CD14-positive monocyte (primary cell): ENCODE results near the gene GPR148. TPM values are rescaled to one million over a fixed set of nuclear protein-coding genes. Genes with fewer than 3 reads are reported as not detected.

Experiments
- DNase-seq, 3 donors: peaks; one replicate each; pipeline ENCODE4 v3.0.0-alpha.2; 2011 to 2022
- H2AFZ ChIP-seq: 2 replicates; pipeline ENCODE4 v1.6.0; 2012; ENCODE audit warnings: mild to moderate bottlenecking, low read depth, low read length, inconsistent platforms; ENCODE audit not compliant: insufficient read depth, poor library complexity, severe bottlenecking
- H3K27ac ChIP-seq, 2 donors: 1 replicate in 1 of 2; 2 replicates in 1 of 2; pipeline ENCODE4 v1.5.1; 2012 to 2013; ENCODE audit warnings: low read length in 2 of 2, control low read depth in 1 of 2, inconsistent platforms in 1 of 2, low read depth in 1 of 2, mild to moderate bottlenecking in 1 of 2
- H3K27me3 ChIP-seq, 2 donors: one replicate each; pipeline versions ENCODE4 v1.6.0 to v1.6.1; 2011 to 2013; ENCODE audit warnings: low read length in 2 of 2; ENCODE audit not compliant: control insufficient read depth in 2 of 2, insufficient read depth in 2 of 2
- H3K36me3 ChIP-seq, 2 donors: replicated peaks in 1 of 2; 1 replicate in 1 of 2; 2 replicates in 1 of 2; pipeline versions ENCODE4 v1.5.1 to v1.6.1; 2012 to 2013; ENCODE audit warnings: low read length in 2 of 2, control low read depth in 1 of 2, inconsistent platforms in 1 of 2, mild to moderate bottlenecking in 1 of 2; ENCODE audit not compliant: insufficient read depth in 2 of 2, control insufficient read depth in 1 of 2
- H3K4me1 ChIP-seq, 2 donors: 1 replicate in 1 of 2; 2 replicates in 1 of 2; pipeline versions ENCODE4 v1.5.1 to v1.6.1; 2012 to 2013; ENCODE audit warnings: low read length in 2 of 2, control low read depth in 1 of 2, inconsistent platforms in 1 of 2, mild to moderate bottlenecking in 1 of 2, moderate library complexity in 1 of 2; ENCODE audit not compliant: insufficient read depth in 2 of 2, control insufficient read depth in 1 of 2
- H3K4me2 ChIP-seq: replicated peaks from 2 replicates; pipeline ENCODE3; 2012; ENCODE audit warnings: low read length, moderate library complexity, mild to moderate bottlenecking; ENCODE audit not compliant: poor library complexity, severe bottlenecking; ENCODE audit errors: extremely low read depth
- H3K4me3 ChIP-seq, 3 experiments: fragments of 200-600 bp in 1 of 3; sonication (generic) in 1 of 3; replicated peaks in 1 of 3; 1 replicate in 2 of 3; 2 replicates in 1 of 3; pipeline ENCODE4 v1.5.1; 2011 to 2013; ENCODE audit warnings: low read length in 3 of 3, mild to moderate bottlenecking in 3 of 3, control low read depth in 2 of 3, low read depth in 2 of 3, inconsistent platforms in 1 of 3, moderate library complexity in 1 of 3
- H3K79me2 ChIP-seq: 2 replicates; pipeline ENCODE4 v1.6.0; 2012; ENCODE audit warnings: mild to moderate bottlenecking, control low read depth, inconsistent platforms, low read length, moderate library complexity; ENCODE audit not compliant: insufficient read depth
- H3K9ac ChIP-seq: 2 replicates; pipeline ENCODE4 v1.6.0; 2017; ENCODE audit warnings: low read length, mild to moderate bottlenecking; ENCODE audit not compliant: insufficient read depth, poor library complexity, severe bottlenecking
- H3K9me3 ChIP-seq, 2 donors: replicated peaks in 1 of 2; 1 replicate in 1 of 2; 2 replicates in 1 of 2; pipeline versions ENCODE4 v1.5.1 to v1.6.1; 2012 to 2013; ENCODE audit warnings: low read length in 2 of 2, control low read depth in 1 of 2; ENCODE audit not compliant: control insufficient read depth in 1 of 2, insufficient read depth in 1 of 2
- H4K20me1 ChIP-seq: 2 replicates; pipeline ENCODE4 v1.6.0; 2012; ENCODE audit warnings: mild to moderate bottlenecking, low read length, control low read depth, moderate library complexity; ENCODE audit not compliant: insufficient read depth
- H3K27ac Mint-ChIP-seq, 7 donors: one replicate each; pipeline ENCODE4 v1.8.0; 2020; ENCODE audit warnings: mild to moderate bottlenecking in 7 of 7, mixed read lengths in 7 of 7, moderate library complexity in 6 of 7, inconsistent platforms in 2 of 7
- H3K27me3 Mint-ChIP-seq, 3 donors: one replicate each; pipeline ENCODE4 v1.8.0; 2021 to 2022; ENCODE audit warnings: low read depth in 3 of 3, mild to moderate bottlenecking in 3 of 3, mixed read lengths in 3 of 3, moderate library complexity in 3 of 3, inconsistent platforms in 1 of 3
- H3K36me3 Mint-ChIP-seq, 2 donors: one replicate each; pipeline ENCODE4 v1.8.0; 2020; ENCODE audit warnings: mixed read lengths in 2 of 2, inconsistent platforms in 1 of 2, mild to moderate bottlenecking in 1 of 2
- H3K4me1 Mint-ChIP-seq: one replicate; pipeline ENCODE4 v1.8.0; 2020; ENCODE audit warnings: mild to moderate bottlenecking, mixed read lengths
- H3K4me3 Mint-ChIP-seq, 2 donors: one replicate each; pipeline ENCODE4 v1.8.0; 2020; ENCODE audit warnings: mild to moderate bottlenecking in 2 of 2, mixed read lengths in 2 of 2, moderate library complexity in 1 of 2
- H3K9me3 Mint-ChIP-seq, 7 donors: one replicate each; pipeline ENCODE4 v1.8.0; 2020 to 2022; ENCODE audit warnings: mixed read lengths in 7 of 7, mild to moderate bottlenecking in 6 of 7, moderate library complexity in 6 of 7, inconsistent platforms in 2 of 7
- WGBS: methylation state at CpG from one replicate; pipeline ENCODE4 v1.1.5; 2013; ENCODE audit warnings: missing lambda C conversion rate; ENCODE audit not compliant: insufficient coverage; 5-methylcytosine and 5-hydroxymethylcytosine counted together
- intact Hi-C, 2 donors: fragments of 100-400 bp; cut with micrococcal nuclease; formaldehyde crosslinking; loops; one replicate each; pipeline versions ENCODE4 v1.15.0 to v1.15.1; 2023
- polyA plus RNA-seq, 3 donors: library from polyadenylated mRNA; depleted of rRNA in 1 of 3; unstranded in 2 of 3; stranded (reverse) in 1 of 3; fragments of 300-500 nt in 2 of 3; fragments of >200 nt in 1 of 3; fragmentation: Illumina TruSeq in 2 of 3; gene quantifications; 1 replicate in 2 of 3; 2 replicates in 1 of 3; pipeline ENCODE4 v1.2.3, GENCODE V29; 2012 to 2021
- TF ChIP-seq, protein P1 (sequence below): fragments of 200-600 bp; IDR thresholded peaks from one replicate; pipeline ENCODE4 v1.8.0; 2022; ENCODE audit warnings: antibody characterized with exemption, mild to moderate bottlenecking

Gene GPR148
- polyA plus RNA-seq, 3 donors = not detected

DNA sequence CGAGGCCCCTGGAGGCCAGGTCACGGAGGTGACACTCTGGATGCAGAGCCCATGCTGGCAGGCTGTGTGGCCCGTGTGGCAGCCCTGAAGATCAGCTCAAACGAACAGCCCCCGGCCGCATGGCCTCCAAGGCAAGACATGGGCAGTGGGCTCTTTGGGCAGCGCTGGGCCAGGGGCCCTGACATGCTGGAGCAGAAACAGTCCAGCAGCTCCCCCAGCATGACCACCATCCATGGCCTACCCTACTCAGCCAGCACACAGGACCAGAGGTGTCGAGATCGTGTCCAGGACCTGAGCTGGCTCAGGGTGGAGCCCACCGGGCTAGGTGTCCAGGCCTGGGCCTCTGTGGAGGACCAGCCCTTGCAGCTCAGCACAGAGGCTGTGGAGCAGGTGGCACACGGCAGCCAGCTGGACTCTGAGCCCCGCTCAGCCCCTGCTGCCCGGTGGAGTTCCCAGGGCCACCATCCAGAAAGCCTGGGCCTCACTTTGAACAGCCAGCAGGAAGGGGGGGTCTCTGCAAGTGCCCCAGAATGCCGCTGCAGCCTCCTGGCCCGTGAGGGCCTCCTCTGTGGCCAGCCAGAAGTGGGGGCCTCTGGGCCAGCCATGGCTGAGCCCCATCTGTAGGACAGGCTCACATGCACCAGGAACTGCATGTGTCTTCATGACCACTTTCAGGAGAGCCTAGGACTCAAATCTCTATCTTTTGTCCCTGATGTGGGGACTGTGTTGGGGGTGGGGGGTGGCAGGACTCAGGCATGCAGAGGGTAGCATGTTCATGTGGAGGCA lies 35.4 kb downstream of the GPR148 start:
- Histone ChIP-seq H3K4me2 (no peak overlapping the region), H2AFZ (no peak overlapping the region), H4K20me1 (no peaks in the 10 kb centered on the region), H3K79me2 (no peaks in the 10 kb centered on the region), H3K36me3 (no peaks in the 10 kb centered on the region), H3K4me3 (no peak overlapping the region), H3K27me3 (no peaks in the 10 kb centered on the region), H3K27ac (no peak overlapping the region), H3K4me1 (no peaks in the 10 kb centered on the region), H3K9ac (no peak overlapping the region), H3K9me3 (no peaks in the 10 kb centered on the region)
- no peaks in the 10 kb centered on the region for H3K4me1 Mint-ChIP-seq
- no peak overlapping the region for H3K4me3 Mint-ChIP-seq
- H3K9me3 Mint-ChIP-seq = peaks cover 0 to 1% (median 0%) of the 10 kb centered on the region in 7 donors
- H3K27ac Mint-ChIP-seq = no peak overlapping the region
- H3K36me3 Mint-ChIP-seq = no peaks in the 10 kb centered on the region
- DNase-seq = no peak
- 93% methylated on average over 15 of the region's 15 CpGs for WGBS
- intact Hi-C loops = no loop called here
- TF ChIP-seq, protein P1, sequence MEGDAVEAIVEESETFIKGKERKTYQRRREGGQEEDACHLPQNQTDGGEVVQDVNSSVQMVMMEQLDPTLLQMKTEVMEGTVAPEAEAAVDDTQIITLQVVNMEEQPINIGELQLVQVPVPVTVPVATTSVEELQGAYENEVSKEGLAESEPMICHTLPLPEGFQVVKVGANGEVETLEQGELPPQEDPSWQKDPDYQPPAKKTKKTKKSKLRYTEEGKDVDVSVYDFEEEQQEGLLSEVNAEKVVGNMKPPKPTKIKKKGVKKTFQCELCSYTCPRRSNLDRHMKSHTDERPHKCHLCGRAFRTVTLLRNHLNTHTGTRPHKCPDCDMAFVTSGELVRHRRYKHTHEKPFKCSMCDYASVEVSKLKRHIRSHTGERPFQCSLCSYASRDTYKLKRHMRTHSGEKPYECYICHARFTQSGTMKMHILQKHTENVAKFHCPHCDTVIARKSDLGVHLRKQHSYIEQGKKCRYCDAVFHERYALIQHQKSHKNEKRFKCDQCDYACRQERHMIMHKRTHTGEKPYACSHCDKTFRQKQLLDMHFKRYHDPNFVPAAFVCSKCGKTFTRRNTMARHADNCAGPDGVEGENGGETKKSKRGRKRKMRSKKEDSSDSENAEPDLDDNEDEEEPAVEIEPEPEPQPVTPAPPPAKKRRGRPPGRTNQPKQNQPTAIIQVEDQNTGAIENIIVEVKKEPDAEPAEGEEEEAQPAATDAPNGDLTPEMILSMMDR = no peak
- H3K27me3 Mint-ChIP-seq = peaks cover 0 to 5% (median 4%) of the 10 kb centered on the region in 3 donors

DNA sequence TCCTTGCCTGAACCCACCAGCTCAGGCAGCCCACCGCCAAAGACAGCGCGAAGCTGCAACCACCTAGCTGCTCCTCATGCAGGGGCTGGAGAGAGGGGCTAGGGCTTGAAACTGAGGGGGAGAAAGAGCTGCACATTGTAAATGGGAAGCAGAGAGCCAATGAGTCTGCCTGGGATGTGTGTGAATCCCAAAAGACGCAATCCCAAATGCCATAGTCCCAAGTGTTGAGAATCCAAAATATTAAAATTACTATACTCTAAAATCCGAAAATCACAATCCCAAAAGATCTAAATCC lies 35.9 kb downstream of the GPR148 start:
- H3K9me3 ChIP-seq = no peaks in the 10 kb centered on the region
- intact Hi-C loops = no loop called here
- no peak overlapping the region for H3K4me2 ChIP-seq
- H3K36me3 Mint-ChIP-seq = no peaks in the 10 kb centered on the region
- no peak overlapping the region for H3K27ac Mint-ChIP-seq
- H3K4me1 ChIP-seq = no peaks in the 10 kb centered on the region
- no peak overlapping the region for H3K4me3 ChIP-seq
- 96% methylated on average over 3 of the region's 5 CpGs for WGBS
- H3K27me3 Mint-ChIP-seq = peaks cover 0 to 5% (median 3%) of the 10 kb centered on the region in 3 donors
- H3K4me1 Mint-ChIP-seq = no peaks in the 10 kb centered on the region
- H3K27ac ChIP-seq = no peak overlapping the region
- TF ChIP-seq, protein P1 = no peak
- H3K79me2 ChIP-seq = no peaks in the 10 kb centered on the region
- H2AFZ ChIP-seq = no peak overlapping the region
- H3K36me3 ChIP-seq = no peaks in the 10 kb centered on the region
- H3K9ac ChIP-seq = no peak overlapping the region
- no peaks in the 10 kb centered on the region for H3K27me3 ChIP-seq
- no peak overlapping the region for H3K4me3 Mint-ChIP-seq
- no peak for DNase-seq
- no peaks in the 10 kb centered on the region for H4K20me1 ChIP-seq
- H3K9me3 Mint-ChIP-seq = peaks cover 0 to 1% (median 0%) of the 10 kb centered on the region in 7 donors
